Spleen (tissue), 7 donors: ENCODE data around the gene EDN2.

ENCODE experiments used
- CTCF ChIP-seq, 11 experiments: fragments of 200-600 bp in 7 of 11; fragments of 450-650 bp in 4 of 11; sonication (generic) in 4 of 11; IDR thresholded peaks in 8 of 11; conservative IDR thresholded peaks in 3 of 11; 1 replicate in 7 of 11; 2 replicates in 4 of 11; pipeline versions ENCODE4 v1.4.0 to v1.8.0; 2016 to 2021; ENCODE audit warnings: antibody characterized with exemption in 11 of 11, inconsistent platforms in 4 of 11, mild to moderate bottlenecking in 1 of 11
- POLR2A ChIP-seq, 3 donors: fragments of 450-650 bp; IDR thresholded peaks; one replicate each; pipeline ENCODE4 v1.5.1; 2017; ENCODE audit warnings: antibody characterized with exemption in 3 of 3, mild to moderate bottlenecking in 1 of 3
- donor health status: DM: no; HTN: no; CAD: no; lungs with moderate emphysema.
- donor health status: DM: no; HTN: no; CAD: no.
- donor health status: DM: no; HTN: no; CAD: no.

GRCh38 chr1:41455479-41456332, 28.8 kb downstream of the EDN2 start:
- TF ChIP-seq CTCF (IDR thresholded peaks at IDR 0.05 in 8 of 11, conservative IDR thresholded peaks at IDR 0.05 in 3 of 11) (no peak), POLR2A (IDR thresholded peaks at IDR 0.05) (no peak)
